Iris pigment epithelial cell (primary cell): Measurements from ENCODE around the gene PKMYT1.

Experiments
- DNase-seq: peaks from one replicate; pipeline ENCODE4 v3.0.0-alpha.2; 2011; ENCODE audit warnings: low read depth

PKMYT1 gene

GRCh38 chr16:2973605-2974318 lies 6.5 kb downstream of the PKMYT1 start:
- no peak for DNase-seq

- no peak for DNase-seq
Measured at GRCh38 chr16:2973093-2973492, 7.2 kb downstream of the PKMYT1 start.

GRCh38 chr16:2971985-2972784 lies 8.1 kb downstream of the PKMYT1 start:
- no peak for DNase-seq

GRCh38 chr16:2971134-2971984 lies 8.9 kb downstream of the PKMYT1 start:
- no peak for DNase-seq

GRCh38 chr16:2970563-2970962 lies 9.7 kb downstream of the PKMYT1 start:
- no peak for DNase-seq

GRCh38 chr16:2969545-2970521 lies 10.4 kb downstream of the PKMYT1 start:
- DNase-seq: peak; percentile 37

- peak; percentile 85 for DNase-seq
Measured at GRCh38 chr16:2968738-2969544, 11.3 kb downstream of the PKMYT1 start, which contains the start of gene PAQR4. Gene PAQR4, plus strand, starts transcription at chr16:2969348. Its CDS starts 327 bp downstream, at chr16:2969675.

- DNase-seq: no peak
Measured at GRCh38 chr16:2968368-2968737, 11.9 kb downstream of the PKMYT1 start.

GRCh38 chr16:2967721-2968161 lies 12.5 kb downstream of the PKMYT1 start:
- no peak for DNase-seq

- DNase-seq: no peak
Measured at GRCh38 chr16:2967211-2967631, 13.0 kb downstream of the PKMYT1 start.

GRCh38 chr16:2966808-2967191 lies 13.4 kb downstream of the PKMYT1 start:
- DNase-seq: no peak

GRCh38 chr16:2966043-2966807 lies 14.0 kb downstream of the PKMYT1 start:
- no peak for DNase-seq

- DNase-seq: no peak
Measured at GRCh38 chr16:2964475-2965336, 15.5 kb downstream of the PKMYT1 start.

- no peak for DNase-seq
Measured at GRCh38 chr16:2963723-2964474, 16.3 kb downstream of the PKMYT1 start, which contains the start of gene KREMEN2. Gene KREMEN2, plus strand, starts transcription at chr16:2964275. Its CDS starts 246 bp downstream, at chr16:2964521.

GRCh38 chr16:2963074-2963722 lies 17.0 kb downstream of the PKMYT1 start:
- DNase-seq: no peak

GRCh38 chr16:2962334-2963073 lies 17.7 kb downstream of the PKMYT1 start:
- no peak for DNase-seq
